Mucosa of descending colon (tissue), 3 donors: ENCODE data around the gene AVEN. TPM values are rescaled to one million over a fixed set of nuclear protein-coding genes. Genes with fewer than 3 reads are reported as not detected.

Experiments
- ATAC-seq: fragments of 200-7000 bp; cut with Tn5 transposase; one replicate; pipeline ENCODE4 v1.9.1; 2020; ENCODE audit warnings: mild to moderate bottlenecking, moderate library complexity
- DNase-seq, 3 donors: peaks; one replicate each; pipeline ENCODE4 v3.0.0-alpha.2; 2020
- H3K36me3 ChIP-seq: fragments of 200-600 bp; one replicate; pipeline ENCODE4 v1.8.0; 2021; ENCODE audit warnings: low read depth, mild to moderate bottlenecking
- H3K4me1 ChIP-seq: fragments of 200-600 bp; one replicate; pipeline ENCODE4 v1.8.0; 2021; ENCODE audit warnings: low read depth, mild to moderate bottlenecking
- H3K4me3 ChIP-seq: fragments of 200-600 bp; one replicate; pipeline ENCODE4 v1.8.0; 2021; ENCODE audit warnings: mild to moderate bottlenecking
- H3K9me3 ChIP-seq: fragments of 200-600 bp; one replicate; pipeline ENCODE4 v1.8.0; 2021; ENCODE audit warnings: mild to moderate bottlenecking
- intact Hi-C, 2 donors: fragments of 100-400 bp; cut with DNase I in 1 of 2; cut with micrococcal nuclease in 1 of 2; formaldehyde crosslinking; loops; one replicate each; pipeline versions ENCODE4 v1.11.0 to v1.11.1; 2022; cut with DNase I, micrococcal nuclease
- total RNA-seq, 3 donors: library from RNA; stranded (reverse); fragmentation: NEBNext Ultra II Directional in 2 of 3; extraction: Animal tissue kit (Norgen Biotek cat#: 25700) in 2 of 3; gene quantifications; one replicate each; pipeline versions ENCODE4 v1.2.1 to v1.2.4, GENCODE V29; 2021 to 2023
- TF ChIP-seq, protein P1 (sequence below): fragments of 200-600 bp; IDR thresholded peaks from one replicate; pipeline ENCODE4 v1.8.0; 2022; ENCODE audit warnings: antibody characterized with exemption, mild to moderate bottlenecking
- donor health status: DM: no; HTN: no; CAD: no; lungs with moderate emphysema.
- donor health status: DM: no; HTN: no; CAD: no.
- donor health status: DM: no; HTN: yes; CAD: no.

The AVEN gene
- total RNA-seq, 3 donors from 2014 or later: 9.5 to 16.3 (median 11.9) TPM

DNA sequence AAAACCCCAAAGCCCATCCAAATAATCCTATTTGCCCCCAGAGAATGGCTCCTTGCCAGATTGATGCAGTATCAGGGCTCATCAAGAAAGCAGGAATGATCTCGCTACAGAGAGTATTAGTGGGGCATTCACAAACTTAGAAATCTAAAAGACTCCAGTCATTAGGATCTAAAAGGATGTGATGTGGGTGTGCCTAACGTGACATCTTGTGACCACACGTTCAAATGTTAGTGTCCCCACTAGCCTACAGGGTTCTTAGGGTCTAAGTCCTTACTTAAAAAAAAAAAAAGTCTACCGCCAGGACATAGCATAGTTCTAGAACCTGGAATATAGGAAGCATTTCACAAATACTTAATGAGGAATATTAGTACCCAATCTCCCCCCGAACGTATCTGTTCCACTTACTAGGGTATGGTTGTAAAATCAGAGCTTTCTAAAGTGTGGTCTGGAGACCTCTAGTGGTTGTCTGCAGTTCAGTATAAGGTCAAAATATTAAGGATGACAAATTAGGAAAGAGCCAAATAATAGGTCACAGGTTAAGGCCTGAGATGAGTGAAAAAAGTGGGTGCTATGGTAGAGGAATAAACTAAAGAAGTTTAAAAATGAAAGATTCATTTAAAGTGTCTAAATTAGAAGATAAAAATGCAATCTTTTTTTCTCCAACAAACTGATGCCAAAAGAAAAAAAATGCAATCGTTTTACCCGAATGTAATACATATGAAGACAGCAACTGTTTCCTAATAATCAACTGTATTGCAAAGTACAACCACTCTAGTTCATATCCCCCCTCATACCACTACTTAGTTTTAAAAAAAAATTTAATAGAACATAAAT is 75.0 kb downstream of the AVEN start:
- intact Hi-C loops: no loop called here
- no peak overlapping the region for H3K4me3 ChIP-seq

DNA sequence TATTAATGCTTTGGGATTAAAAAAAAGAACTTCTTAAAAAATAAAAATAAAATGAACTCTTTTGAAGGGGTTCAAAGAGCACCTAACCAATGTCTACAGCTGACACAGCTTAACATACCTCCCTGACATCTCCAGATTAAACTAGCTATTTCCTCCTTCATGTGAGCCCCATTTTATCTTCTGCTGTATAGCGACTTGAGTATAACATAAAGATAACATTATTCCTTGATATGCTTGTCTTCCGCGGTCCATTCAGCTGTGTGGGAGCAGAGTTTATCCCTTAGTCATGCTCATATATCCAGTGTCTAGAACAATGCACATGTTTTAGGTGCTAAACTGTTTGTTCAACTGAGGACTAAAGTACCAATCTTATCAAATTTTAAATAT is 78.5 kb downstream of the AVEN start:
- intact Hi-C loops: no loop called here
- no peak overlapping the region for H3K4me3 ChIP-seq
- no peak for DNase-seq

More for the DNA sequence above, 75.0 kb downstream of the AVEN start:
- no peaks in the 10 kb centered on the region for H3K36me3 ChIP-seq
- ATAC-seq (peak; percentile 34), DNase-seq (peak in 1 of 3 donors; percentile 16)
- H3K4me1 ChIP-seq: no peaks in the 10 kb centered on the region
- TF ChIP-seq, protein P1, sequence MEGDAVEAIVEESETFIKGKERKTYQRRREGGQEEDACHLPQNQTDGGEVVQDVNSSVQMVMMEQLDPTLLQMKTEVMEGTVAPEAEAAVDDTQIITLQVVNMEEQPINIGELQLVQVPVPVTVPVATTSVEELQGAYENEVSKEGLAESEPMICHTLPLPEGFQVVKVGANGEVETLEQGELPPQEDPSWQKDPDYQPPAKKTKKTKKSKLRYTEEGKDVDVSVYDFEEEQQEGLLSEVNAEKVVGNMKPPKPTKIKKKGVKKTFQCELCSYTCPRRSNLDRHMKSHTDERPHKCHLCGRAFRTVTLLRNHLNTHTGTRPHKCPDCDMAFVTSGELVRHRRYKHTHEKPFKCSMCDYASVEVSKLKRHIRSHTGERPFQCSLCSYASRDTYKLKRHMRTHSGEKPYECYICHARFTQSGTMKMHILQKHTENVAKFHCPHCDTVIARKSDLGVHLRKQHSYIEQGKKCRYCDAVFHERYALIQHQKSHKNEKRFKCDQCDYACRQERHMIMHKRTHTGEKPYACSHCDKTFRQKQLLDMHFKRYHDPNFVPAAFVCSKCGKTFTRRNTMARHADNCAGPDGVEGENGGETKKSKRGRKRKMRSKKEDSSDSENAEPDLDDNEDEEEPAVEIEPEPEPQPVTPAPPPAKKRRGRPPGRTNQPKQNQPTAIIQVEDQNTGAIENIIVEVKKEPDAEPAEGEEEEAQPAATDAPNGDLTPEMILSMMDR: no peak
- H3K9me3 ChIP-seq: no peaks in the 10 kb centered on the region

DNA sequence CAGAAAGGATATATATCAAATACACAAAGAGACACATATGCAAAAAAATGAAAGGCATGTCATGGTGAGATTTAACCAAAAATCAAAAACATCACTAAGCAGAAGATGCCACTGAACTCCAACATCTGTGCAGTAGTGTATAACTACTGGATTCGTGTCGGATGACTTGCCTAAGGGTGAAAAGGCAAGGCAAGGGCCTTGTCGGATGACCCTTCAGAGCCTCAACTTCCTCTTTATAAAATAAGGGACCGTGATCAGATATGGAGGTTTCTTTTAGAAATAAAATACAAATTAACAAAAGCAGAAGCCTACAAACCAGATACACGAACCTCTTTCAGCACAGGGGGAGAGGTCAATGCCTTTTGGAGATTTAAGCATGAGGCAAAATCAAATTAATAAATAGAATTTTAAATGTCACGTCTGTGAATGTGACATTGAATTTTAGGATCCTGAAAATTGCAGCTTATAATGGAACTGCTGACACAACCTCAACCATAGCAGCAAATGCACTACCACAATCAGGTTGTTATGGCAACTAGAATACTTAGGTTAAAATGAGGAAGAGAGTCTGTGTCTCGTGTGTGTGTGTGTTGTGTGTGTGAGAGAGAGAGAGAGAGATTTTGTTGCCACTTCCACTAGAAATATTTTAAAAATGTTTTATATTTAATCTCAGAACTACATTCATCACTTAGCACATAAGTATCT is 79.0 kb downstream of the AVEN start:
- Histone ChIP-seq H3K4me3 (no peak overlapping the region), H3K9me3 (no peaks in the 10 kb centered on the region), H3K4me1 (no peaks in the 10 kb centered on the region), H3K36me3 (no peaks in the 10 kb centered on the region)
- ATAC-seq (no peak), DNase-seq (peak in 1 of 3 donors; percentile 2)
- intact Hi-C loops: no loop called here
- TF ChIP-seq, protein P1: no peak

More for the DNA sequence above, 78.5 kb downstream of the AVEN start:
- TF ChIP-seq, protein P1: no peak
- no peaks in the 10 kb centered on the region for H3K36me3 ChIP-seq
- H3K4me1 ChIP-seq: no peaks in the 10 kb centered on the region
- no peaks in the 10 kb centered on the region for H3K9me3 ChIP-seq
- no peak for ATAC-seq

DNA sequence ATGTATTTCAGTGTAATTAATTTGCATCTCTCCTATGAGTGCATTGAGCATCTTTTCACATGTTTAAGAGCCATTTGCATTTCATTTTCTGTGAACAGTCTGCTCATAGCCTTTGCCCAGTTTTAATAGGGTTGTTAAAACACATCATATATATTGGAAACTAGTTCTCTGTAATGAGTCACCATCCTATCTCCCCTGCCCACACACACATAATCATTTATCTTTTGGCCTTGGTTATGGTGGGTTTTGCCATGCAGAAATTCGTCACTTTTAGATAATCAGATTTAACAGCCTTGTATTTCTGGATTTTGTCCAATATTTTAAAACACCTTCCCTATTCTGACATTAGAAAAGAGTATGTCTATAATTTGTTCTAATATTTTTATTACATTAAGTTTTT is 82.6 kb downstream of the AVEN start:
- Histone ChIP-seq H3K4me1 (no peaks in the 10 kb centered on the region), H3K36me3 (no peaks in the 10 kb centered on the region), H3K4me3 (no peak overlapping the region), H3K9me3 (no peaks in the 10 kb centered on the region)
- ATAC-seq (no peak), DNase-seq (no peak)
- intact Hi-C loops: no loop called here
- TF ChIP-seq, protein P1: no peak

DNA sequence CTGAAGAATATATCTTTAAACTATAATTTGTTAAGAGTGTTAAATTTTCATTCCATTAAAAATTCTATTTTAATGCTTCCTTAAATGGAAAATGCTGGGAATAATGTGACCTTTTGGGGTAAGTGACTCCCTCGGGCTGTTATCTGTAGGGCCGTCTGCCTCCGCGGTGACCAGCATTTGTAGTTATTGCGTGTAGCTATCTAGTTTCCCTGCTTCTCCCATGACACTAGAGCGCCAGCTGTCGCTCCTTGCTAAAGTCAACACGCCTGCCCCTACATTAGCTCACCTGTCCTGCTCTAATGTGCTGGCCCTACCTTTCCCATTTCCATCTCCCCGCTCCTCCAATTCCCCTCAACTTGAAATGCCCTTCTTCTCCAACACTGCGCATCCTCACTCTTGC is 83.1 kb downstream of the AVEN start:
- Histone ChIP-seq H3K4me1 (no peaks in the 10 kb centered on the region), H3K9me3 (no peaks in the 10 kb centered on the region), H3K36me3 (no peaks in the 10 kb centered on the region), H3K4me3 (no peak overlapping the region)
- DNase-seq (peak in 1 of 3 donors; percentile 3), ATAC-seq (no peak)
- TF ChIP-seq, protein P1: no peak
- intact Hi-C loops: no loop called here
